Measurements from ENCODE around the gene TBC1D5. TPM values are rescaled to one million over a fixed set of nuclear protein-coding genes. Genes with fewer than 3 reads are reported as not detected.

TBC1D5 gene
- total RNA-seq, 1 donor from 2014 or later, result 32.1 TPM

DNA sequence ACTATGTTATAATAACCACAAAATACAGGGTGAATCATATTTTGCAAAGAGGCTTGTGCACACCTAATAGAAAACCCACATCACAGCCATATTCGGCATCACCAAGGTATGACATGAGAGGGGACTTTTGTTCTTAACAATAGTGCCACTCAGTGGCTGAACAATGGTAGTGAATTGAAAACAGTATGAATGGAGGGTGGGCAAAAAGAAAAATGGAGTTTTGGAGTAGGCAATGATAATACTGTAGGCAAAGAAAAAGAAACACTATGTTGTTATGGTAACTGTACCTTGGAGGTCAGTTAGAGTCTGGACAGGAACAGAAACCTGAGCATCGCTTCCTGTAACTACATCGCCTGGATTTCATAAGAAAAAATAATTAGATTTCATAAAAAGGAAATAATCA, 509.0 kb downstream of the TBC1D5 start:
- no peak overlapping the region for H3K4me3 ChIP-seq (ENCODE audit: low read depth, low read length)
- TF ChIP-seq, protein P1, sequence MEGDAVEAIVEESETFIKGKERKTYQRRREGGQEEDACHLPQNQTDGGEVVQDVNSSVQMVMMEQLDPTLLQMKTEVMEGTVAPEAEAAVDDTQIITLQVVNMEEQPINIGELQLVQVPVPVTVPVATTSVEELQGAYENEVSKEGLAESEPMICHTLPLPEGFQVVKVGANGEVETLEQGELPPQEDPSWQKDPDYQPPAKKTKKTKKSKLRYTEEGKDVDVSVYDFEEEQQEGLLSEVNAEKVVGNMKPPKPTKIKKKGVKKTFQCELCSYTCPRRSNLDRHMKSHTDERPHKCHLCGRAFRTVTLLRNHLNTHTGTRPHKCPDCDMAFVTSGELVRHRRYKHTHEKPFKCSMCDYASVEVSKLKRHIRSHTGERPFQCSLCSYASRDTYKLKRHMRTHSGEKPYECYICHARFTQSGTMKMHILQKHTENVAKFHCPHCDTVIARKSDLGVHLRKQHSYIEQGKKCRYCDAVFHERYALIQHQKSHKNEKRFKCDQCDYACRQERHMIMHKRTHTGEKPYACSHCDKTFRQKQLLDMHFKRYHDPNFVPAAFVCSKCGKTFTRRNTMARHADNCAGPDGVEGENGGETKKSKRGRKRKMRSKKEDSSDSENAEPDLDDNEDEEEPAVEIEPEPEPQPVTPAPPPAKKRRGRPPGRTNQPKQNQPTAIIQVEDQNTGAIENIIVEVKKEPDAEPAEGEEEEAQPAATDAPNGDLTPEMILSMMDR (conservative IDR thresholded peaks at IDR 0.05; ENCODE audit: low read depth, low read length), result peak; percentile 77
- DNase-seq (ENCODE audit: low read depth), result no peak

DNA sequence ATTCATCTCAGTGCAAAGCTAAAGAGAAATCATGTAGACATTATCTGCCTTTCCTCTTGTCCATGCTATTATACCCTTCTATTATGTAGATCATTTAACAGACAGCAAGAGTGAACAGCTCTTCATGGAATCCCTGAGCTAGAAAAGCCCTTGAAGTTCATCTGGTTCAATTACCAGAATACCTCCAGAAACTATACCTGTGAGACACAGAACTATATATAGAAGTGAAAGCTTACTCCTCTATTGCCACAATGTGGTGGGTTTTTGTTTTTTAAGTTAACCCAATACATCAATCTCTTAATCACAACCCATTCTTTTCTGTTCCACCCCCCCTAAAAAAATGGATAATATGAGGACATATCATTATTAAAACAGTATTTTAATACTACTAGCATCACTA, 510.0 kb downstream of the TBC1D5 start:
- no peak for DNase-seq (ENCODE audit: low read depth)
- no peak overlapping the region for H3K4me3 ChIP-seq (ENCODE audit: low read depth, low read length)
- TF ChIP-seq, protein P1 (conservative IDR thresholded peaks at IDR 0.05; ENCODE audit: low read depth, low read length), result no peak

DNA sequence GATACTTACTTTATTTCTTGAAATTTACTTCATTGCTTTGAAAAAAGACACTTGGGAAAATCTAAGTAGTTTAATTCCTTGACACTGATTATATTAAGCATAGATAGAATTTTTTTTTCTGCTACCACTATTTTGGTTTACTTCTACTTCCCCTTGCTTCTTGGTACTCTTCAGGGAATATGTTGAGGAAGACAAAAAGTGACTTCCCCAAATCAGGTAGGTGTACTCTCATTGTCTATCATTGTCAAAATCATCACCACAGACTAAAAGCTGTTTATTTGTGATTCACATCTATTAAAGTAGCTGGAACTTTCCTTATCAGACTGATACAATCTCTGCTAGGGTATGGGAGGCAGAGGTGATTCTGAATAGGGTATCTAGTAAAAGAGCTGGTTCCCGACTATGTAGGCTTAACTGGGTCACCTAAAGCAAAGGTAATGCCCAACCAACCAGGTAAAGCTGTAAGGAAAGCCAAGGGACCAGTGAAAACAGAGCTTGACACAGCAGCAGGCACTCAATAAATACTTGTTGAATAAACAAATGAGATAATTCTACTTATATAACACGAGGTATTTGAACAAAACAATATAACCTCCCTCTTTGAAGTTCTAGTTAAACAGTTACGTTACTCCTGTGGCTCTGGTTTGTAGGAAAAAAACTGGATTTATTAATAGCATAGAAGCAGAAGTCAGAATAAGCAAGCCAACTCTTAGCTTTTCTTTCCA, 510.7 kb downstream of the TBC1D5 start:
- no peak for DNase-seq (ENCODE audit: low read depth)
- H3K4me3 ChIP-seq (ENCODE audit: low read depth, low read length), result no peak overlapping the region
- TF ChIP-seq, protein P1 (conservative IDR thresholded peaks at IDR 0.05; ENCODE audit: low read depth, low read length), result no peak

DNA sequence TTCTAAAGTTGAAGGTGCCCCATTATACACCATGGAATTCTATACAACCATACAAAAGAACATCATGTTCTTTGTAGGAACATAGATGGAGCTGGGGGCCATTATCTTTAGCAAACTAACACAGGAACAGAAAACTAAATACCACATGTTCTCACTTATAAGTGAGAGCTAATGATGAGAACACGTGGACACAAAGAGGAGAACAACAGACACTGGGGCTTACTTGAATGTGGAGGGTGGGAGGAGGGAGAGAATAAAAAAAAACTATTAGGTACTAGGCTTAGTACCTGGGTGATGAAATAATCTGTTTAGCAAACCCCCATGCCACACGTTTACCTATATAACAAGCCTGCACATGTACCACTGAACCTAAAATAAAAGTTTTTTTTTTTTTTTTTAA, 515.0 kb downstream of the TBC1D5 start:
- TF ChIP-seq, protein P1 (conservative IDR thresholded peaks at IDR 0.05; ENCODE audit: low read depth, low read length), result no peak
- H3K4me3 ChIP-seq (ENCODE audit: low read depth, low read length), result no peak overlapping the region
- DNase-seq (ENCODE audit: low read depth), result no peak

- H3K4me3 ChIP-seq (ENCODE audit: low read depth, low read length), result no peak overlapping the region
- TF ChIP-seq, protein P1 (conservative IDR thresholded peaks at IDR 0.05; ENCODE audit: low read depth, low read length), result no peak
- DNase-seq (ENCODE audit: low read depth), result no peak
These were observed 520.9 kb downstream of the TBC1D5 start for GRCh38 chr3:17221529-17221928.

GRCh38 chr3:17219593-17219992, 522.8 kb downstream of the TBC1D5 start:
- H3K4me3 ChIP-seq (ENCODE audit: low read depth, low read length), result no peak overlapping the region
- DNase-seq (ENCODE audit: low read depth), result no peak
- TF ChIP-seq, protein P1 (conservative IDR thresholded peaks at IDR 0.05; ENCODE audit: low read depth, low read length), result no peak

- TF ChIP-seq, protein P1 (conservative IDR thresholded peaks at IDR 0.05; ENCODE audit: low read depth, low read length), result no peak
- H3K4me3 ChIP-seq (ENCODE audit: low read depth, low read length), result no peak overlapping the region
- DNase-seq (ENCODE audit: low read depth), result no peak
These were observed 523.8 kb downstream of the TBC1D5 start for GRCh38 chr3:17218587-17218986.

All from epithelial cell of proximal tubule (primary cell).